ENCODE results near the gene PRKD2. TPM values are rescaled to one million over a fixed set of nuclear protein-coding genes. Genes with fewer than 3 reads are reported as not detected.

Gene PRKD2
- total RNA-seq, 1 experiment from 2014 or later, result 45.4 TPM

GRCh38 chr19:46644720-46645119, 72.2 kb downstream of the PRKD2 start:
- H3K27me3 ChIP-seq (replicated peaks; ENCODE audit: control insufficient read depth, insufficient read depth, low read length), result no peaks in the 10 kb centered on the region
- BruUV-seq (replicated peaks), result no TSS peak
- intact Hi-C loops (cut with micrococcal nuclease; ENCODE audit: unreplicated experiment), result no loop called here
- TF ChIP-seq CTCF (IDR thresholded peaks at IDR 0.05; ENCODE audit: insufficient read depth in 1 of 2, low read depth in 1 of 2, low read length in 1 of 2, severe bottlenecking in 1 of 2, unreplicated experiment in 1 of 2), result no peak
- 0 out of 2 replicates have a peak, but pooled peaks cover under 1% of the 10 kb centered on the region for H3K4me1 ChIP-seq
- CTCF ChIA-PET, result interaction anchor here (1.4 kb wide), 1 partner anchor 28 kb away, joined by 4 read pairs; no protein-coding TSS in a partner anchor
- POLR2A ChIA-PET, result no interaction called here
- Mint-ChIP-seq H3K27me3 (ENCODE audit: insufficient read depth, unreplicated experiment) (peaks cover 7% of the 10 kb centered on the region), H3K36me3 (ENCODE audit: insufficient read depth, unreplicated experiment) (no peaks in the 10 kb centered on the region), H3K4me1 (ENCODE audit: low read depth, unreplicated experiment) (no peaks in the 10 kb centered on the region), H3K9me3 (ENCODE audit: unreplicated experiment) (no peaks in the 10 kb centered on the region), H3K4me3 (ENCODE audit: unreplicated experiment) (no peak overlapping the region), H3K27ac (ENCODE audit: unreplicated experiment) (no peak overlapping the region)
- no peaks in the 10 kb centered on the region for H3K36me3 ChIP-seq (ENCODE audit: control insufficient read depth, insufficient read depth, low read length)
- DNase-seq, result no peak
- H3K4me3 ChIP-seq (ENCODE audit: low read depth, low read length), result no peak overlapping the region
- no peaks in the 10 kb centered on the region for H3K9me3 ChIP-seq

GRCh38 chr19:46640656-46641055, 76.3 kb downstream of the PRKD2 start:
- ChIA-PET CTCF (no interaction called here), POLR2A (no interaction called here)
- TF ChIP-seq CTCF (IDR thresholded peaks at IDR 0.05; ENCODE audit: insufficient read depth in 1 of 2, low read depth in 1 of 2, low read length in 1 of 2, severe bottlenecking in 1 of 2, unreplicated experiment in 1 of 2), result no peak
- intact Hi-C loops (cut with micrococcal nuclease; ENCODE audit: unreplicated experiment), result no loop called here
- Mint-ChIP-seq H3K4me1 (ENCODE audit: low read depth, unreplicated experiment) (no peaks in the 10 kb centered on the region), H3K27me3 (ENCODE audit: insufficient read depth, unreplicated experiment) (peaks cover 10% of the 10 kb centered on the region), H3K9me3 (ENCODE audit: unreplicated experiment) (no peaks in the 10 kb centered on the region), H3K36me3 (ENCODE audit: insufficient read depth, unreplicated experiment) (no peaks in the 10 kb centered on the region), H3K27ac (ENCODE audit: unreplicated experiment) (no peak overlapping the region), H3K4me3 (ENCODE audit: unreplicated experiment) (no peak overlapping the region)
- Histone ChIP-seq H3K27me3 (replicated peaks; ENCODE audit: control insufficient read depth, insufficient read depth, low read length) (no peaks in the 10 kb centered on the region; the same call in 1 of the 2 replicates), H3K4me1 (0 out of 2 replicates have a peak, but pooled peaks cover 5% of the 10 kb centered on the region), H3K4me3 (ENCODE audit: low read depth, low read length) (no peak overlapping the region), H3K9me3 (no peaks in the 10 kb centered on the region), H3K36me3 (ENCODE audit: control insufficient read depth, insufficient read depth, low read length) (no peaks in the 10 kb centered on the region)
- BruUV-seq (replicated peaks), result no TSS peak
- no peak for DNase-seq

- ChIA-PET CTCF (interaction anchor here (0.9 kb wide), 1 partner anchor 23 kb away, joined by 3 read pairs; no protein-coding TSS in a partner anchor), POLR2A (interaction anchor here (0.6 kb wide), 1 partner anchor 20 kb away, joined by 6 read pairs; no protein-coding TSS in a partner anchor)
- Histone ChIP-seq H3K9me3 (no peaks in the 10 kb centered on the region), H3K36me3 (ENCODE audit: control insufficient read depth, insufficient read depth, low read length) (no peaks in the 10 kb centered on the region), H3K27me3 (replicated peaks; ENCODE audit: control insufficient read depth, insufficient read depth, low read length) (no peaks in the 10 kb centered on the region; the same call in 1 of the 2 replicates), H3K4me3 (ENCODE audit: low read depth, low read length) (peak overlapping the region; percentile 37), H3K4me1 (0 out of 2 replicates have a peak, but pooled peaks cover 5% of the 10 kb centered on the region)
- Mint-ChIP-seq H3K27me3 (ENCODE audit: insufficient read depth, unreplicated experiment) (peaks cover 14% of the 10 kb centered on the region), H3K4me1 (ENCODE audit: low read depth, unreplicated experiment) (no peaks in the 10 kb centered on the region), H3K36me3 (ENCODE audit: insufficient read depth, unreplicated experiment) (no peaks in the 10 kb centered on the region), H3K27ac (ENCODE audit: unreplicated experiment) (no peak overlapping the region), H3K4me3 (ENCODE audit: unreplicated experiment) (no peak overlapping the region), H3K9me3 (ENCODE audit: unreplicated experiment) (no peaks in the 10 kb centered on the region)
- DNase-seq, result no peak
- intact Hi-C loops (cut with micrococcal nuclease; ENCODE audit: unreplicated experiment), result no loop called here
- TF ChIP-seq CTCF (IDR thresholded peaks at IDR 0.05; ENCODE audit: insufficient read depth in 1 of 2, low read depth in 1 of 2, low read length in 1 of 2, severe bottlenecking in 1 of 2, unreplicated experiment in 1 of 2), result no peak
- BruUV-seq (replicated peaks), result no TSS peak
These were observed 77.3 kb downstream of the PRKD2 start for GRCh38 chr19:46639358-46640182.
